GM18508 (cell line): ENCODE data around the gene PHACTR1.
"Not testable (repeated sequence)": the region's sequence is repeated elsewhere in the genome, so short reads cannot be mapped to it uniquely, and the experiment has no call there.

Source experiments
- ATAC-seq: cut with Tn5 transposase; IDR thresholded peaks from one replicate; pipeline ENCODE4 v1.9.1; 2021; ENCODE audit warnings: moderate number of reproducible peaks; ENCODE audit not compliant: insufficient read depth, unreplicated experiment

Gene PHACTR1

GRCh38 chr6:13242590-13242989 is 526.0 kb downstream of the PHACTR1 start:
- no peak for ATAC-seq

DNA sequence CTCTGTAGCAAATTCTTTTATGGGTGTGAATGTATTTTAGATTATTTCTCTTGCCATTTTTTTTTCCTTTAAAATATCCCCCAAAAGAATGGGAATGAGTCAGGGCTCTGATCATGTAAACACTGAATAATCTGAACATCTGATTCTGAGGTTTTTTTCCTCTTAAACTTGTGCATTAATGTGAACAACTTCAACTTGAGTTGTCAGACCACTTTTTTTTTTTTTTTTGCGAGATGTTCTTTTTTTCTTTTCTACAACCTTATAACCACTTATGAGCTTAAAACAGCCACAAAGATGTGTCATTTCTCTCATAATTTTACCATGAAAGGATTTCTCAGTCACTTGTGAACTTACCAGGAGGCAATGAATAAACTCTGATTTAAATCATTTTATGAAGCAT is 526.5 kb downstream of the PHACTR1 start:
- no peak for ATAC-seq

- not testable (repeated sequence) for ATAC-seq
Measured at GRCh38 chr6:13243745-13244144, 527.2 kb downstream of the PHACTR1 start.

DNA sequence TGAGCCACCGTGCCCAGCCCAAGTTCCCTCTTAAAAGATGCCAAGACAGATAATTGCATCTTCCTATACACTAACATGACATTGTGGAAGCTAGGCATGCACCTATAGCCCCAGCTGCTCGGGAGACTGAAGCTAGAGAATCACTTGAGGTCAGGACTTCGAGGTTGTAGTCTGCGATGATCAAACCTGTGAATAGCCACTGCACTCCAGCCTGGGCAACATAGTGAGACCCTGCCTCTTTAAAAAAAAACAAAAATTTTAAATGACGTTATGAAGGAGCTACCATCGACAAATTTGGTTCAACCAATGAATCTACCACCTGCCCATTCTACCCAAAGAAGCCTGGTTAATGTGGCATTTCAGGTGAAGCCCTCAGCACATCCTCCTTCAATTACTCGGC is 531.1 kb downstream of the PHACTR1 start:
- ATAC-seq: no peak

GRCh38 chr6:13248053-13248452 is 531.5 kb downstream of the PHACTR1 start:
- no peak for ATAC-seq

- ATAC-seq: no peak
Measured at GRCh38 chr6:13248584-13248985, 532.0 kb downstream of the PHACTR1 start.

DNA sequence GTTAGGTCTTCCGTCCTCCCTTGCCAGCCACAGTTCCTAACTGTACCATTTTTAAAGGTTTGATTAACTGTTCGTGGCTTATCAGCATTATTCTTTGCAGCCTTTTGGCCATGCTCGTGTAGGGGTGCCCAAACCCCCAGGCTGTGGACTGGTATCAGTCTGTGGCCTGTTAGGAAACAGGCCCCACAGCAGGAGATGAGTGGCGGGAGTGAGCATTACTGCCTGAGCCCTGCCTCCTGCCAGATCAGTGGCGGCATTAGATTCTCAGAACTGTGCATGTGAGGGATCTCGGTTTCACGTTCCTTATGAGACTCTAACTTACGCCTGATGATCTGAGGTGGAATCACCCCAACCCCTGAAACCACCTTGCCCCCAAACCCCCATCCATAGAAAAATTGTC is 532.4 kb downstream of the PHACTR1 start:
- ATAC-seq: no peak

DNA sequence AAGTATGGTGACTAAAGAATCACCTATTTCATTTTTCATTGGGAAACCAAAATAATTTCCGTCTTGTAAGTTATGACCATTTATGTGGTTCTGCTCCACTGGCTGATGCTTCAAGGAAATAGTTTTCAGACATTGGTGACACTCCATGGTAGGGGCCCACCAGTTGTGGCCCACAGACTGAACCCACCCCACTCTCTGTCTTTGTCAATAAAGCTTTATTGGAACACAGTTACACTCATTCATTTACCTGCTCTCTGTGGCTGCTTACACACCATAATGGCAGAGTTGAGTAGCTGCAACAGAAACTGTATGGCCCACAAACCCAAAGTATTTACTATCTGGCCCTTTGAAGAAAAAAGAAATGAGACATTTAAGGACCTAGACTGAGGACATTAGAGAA is 533.2 kb downstream of the PHACTR1 start:
- ATAC-seq: no peak

GRCh38 chr6:13250703-13251102 is 534.1 kb downstream of the PHACTR1 start:
- ATAC-seq: no peak

DNA sequence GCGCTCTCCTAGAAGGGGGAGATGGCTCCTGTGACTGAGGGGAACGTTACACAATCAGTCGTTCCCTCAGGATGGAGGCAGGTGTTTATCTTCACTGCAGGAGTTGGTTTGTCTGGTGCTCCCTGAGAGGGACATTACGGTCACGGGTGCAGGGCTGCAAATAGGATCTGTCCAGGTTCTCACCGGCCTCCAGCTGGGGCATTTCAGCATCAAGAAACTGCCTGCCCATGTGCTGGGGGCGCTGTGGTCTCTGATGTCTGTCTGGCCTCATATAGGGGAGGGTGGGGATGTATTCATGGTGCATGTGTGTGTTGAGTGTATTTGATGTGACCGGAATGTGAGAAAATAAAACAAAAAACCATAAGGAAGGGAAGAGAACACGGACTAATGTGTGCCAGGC is 534.7 kb downstream of the PHACTR1 start:
- ATAC-seq: no peak

GRCh38 chr6:13252790-13253189 is 536.2 kb downstream of the PHACTR1 start:
- ATAC-seq: no peak

DNA sequence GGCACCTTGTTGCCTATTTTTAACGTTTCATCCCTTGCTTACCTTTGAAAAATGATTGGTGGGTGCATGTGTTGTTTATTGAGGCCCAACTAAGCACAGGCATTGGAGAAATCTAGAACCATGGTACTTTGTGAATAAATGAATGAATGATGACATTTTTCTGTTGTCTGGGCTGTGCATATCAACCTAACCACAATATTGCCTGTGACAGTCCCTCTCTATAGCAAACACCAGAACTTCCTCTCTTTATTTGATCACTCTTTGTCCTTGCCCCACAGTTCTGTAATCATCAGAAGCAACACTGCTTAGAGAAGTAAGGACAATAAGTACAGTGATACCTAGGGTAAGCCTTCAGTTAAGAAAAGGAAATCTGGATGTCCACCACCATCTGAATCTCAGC is 536.7 kb downstream of the PHACTR1 start:
- no peak for ATAC-seq

GRCh38 chr6:13256266-13257001 is 539.9 kb downstream of the PHACTR1 start:
- ATAC-seq: no peak

DNA sequence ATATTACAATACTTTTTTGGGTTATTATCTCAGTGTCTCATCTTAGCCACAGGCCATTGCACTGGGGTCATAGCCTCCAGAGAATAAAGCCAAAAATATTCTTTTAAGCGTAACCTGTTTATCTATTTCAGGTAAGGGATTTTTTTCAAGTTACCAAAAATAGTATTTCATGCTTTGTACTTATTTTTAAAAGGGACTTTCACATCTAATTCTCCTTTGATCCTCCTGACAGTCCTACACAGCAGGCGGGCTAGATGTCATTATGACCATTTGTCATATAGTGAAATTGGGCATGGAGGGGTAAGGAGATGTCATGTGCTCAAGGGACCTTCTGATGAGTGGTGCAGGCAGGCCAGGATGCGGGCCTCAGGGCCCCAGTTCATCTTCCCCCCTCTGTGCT is 542.8 kb downstream of the PHACTR1 start:
- peak; percentile 35 for ATAC-seq

GRCh38 chr6:13260101-13260598 is 543.6 kb downstream of the PHACTR1 start:
- no peak for ATAC-seq

DNA sequence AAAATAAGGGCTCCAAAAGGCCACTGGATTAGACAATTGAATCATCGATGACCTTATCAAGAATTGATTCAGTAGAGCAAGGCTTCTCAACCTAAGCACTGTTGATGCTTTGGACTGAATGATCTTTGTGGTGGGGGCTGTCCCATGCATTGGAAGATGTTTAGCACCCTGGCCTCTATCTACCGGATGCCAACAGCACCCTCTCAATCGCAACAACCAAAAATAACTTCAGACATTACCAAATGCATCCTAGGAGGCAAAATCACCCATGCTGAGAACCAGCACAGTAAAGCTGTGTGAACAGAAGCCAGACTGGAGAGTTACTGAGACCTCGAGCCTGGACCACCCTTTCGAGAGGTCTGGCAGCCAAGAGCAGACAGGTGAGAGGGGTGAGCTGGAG is 544.3 kb downstream of the PHACTR1 start:
- ATAC-seq: no peak

DNA sequence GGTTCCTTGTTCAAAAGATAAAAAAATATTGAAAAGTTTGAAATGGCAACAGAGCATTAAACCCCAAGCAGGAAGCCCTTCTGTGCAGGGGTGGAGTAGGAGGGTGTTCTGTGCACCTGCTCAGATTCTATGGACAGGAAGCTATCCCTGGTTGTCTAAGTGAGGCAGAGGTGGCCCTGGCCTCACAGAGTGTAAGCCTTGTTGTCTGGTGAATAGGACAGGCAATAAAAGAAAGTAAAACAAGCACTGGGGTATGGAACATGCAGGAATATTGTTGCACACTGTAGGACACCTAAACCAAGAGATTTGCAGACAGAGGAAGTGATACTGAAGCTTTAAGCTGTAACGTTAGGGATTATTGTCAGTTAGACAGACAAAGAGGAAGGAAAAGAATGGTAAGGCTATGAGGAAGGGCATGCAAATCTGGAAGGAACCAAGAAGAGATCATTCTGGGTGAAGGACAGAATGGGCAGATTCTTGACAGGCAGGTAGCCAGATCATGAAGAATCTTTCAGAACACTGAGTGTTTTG is 545.0 kb downstream of the PHACTR1 start:
- peak; percentile 37 for ATAC-seq

DNA sequence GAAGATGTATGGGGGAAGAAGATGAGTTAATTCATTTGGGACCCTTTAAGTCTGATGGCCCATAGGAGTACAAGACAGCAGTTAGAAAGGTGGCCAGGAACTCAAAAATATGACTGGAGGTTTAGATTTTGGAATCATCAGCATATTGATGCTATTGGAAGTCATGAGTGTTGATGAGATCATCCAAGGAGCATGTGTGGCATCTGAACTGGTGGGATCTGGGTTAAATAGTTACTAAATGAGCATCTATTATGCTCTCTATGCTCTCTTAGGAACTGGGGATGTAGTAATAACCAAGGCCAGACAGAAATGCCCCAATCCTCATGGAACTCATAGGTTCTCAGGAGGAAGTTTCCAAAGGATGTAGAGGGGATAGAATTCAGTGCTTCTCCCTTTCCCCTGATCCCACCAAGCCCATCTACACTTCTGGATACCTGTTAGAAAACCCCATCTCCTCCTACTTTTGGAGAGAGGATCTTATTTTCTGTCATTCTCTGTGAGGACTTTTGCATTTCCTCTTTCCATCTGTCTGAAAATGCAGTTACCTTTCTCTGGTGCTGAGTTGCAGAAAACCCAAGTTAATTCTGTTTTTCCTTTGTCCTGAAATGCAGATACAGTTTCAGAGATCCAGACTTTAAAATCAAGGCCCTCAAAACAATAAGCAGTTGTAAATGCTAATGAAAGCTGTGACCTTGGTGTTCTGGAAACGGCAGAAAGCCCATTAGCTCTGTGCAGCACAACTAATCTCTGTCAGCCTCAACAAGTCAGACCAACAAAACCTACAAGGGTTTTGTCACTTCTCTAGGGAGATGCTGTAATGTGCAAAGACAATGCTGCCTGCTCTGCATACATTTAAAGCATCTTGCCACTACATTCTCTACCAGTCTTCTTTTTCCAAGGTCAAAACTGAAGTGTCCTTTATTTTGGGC is 546.0 kb downstream of the PHACTR1 start:
- no peak for ATAC-seq

DNA sequence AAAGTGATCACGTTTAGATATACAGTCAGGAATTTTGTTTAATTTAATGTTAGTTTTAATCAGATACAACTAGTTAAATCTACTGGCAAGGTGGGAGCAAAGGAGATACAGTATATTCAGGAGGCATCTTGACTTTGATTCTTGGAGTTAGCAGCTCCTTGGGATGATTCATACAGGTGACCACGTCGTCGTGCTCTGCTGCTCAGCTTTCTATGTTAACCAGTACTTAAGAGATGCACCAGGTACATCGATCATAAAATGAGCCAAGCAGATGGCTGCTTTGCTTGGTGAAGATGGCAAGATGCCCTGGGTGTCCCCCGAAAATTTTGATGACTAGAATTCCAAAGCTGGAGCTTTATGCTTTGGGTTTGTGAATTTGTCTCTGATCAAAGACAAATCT is 547.1 kb downstream of the PHACTR1 start:
- ATAC-seq: no peak

DNA sequence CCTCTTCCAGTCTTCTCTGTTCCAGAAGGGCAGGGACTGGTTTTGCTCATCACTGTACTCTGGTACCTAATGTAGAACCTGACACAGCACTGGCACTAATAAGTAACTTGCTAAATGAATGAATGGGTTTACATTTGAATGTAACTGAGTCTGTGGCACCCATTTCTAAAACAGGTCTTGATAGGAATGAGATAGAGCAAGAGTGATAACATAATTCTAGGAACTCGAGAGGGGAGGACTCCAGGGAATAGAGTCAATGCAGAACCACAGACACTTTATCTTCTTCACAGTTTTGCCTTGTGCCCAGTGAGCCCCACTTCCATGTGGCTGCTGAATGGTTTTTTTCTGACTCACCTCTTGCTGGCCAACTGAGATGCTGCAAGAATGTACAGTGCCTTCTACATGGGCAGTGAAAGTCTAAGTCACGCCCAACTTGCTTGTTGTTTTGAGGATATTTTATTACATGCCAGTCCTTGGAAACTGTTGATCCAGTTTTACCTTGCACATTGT is 550.6 kb downstream of the PHACTR1 start:
- no peak for ATAC-seq
